AG09309 (cell line): ENCODE data around the gene GPATCH4.
A peak's percentile ranks its signal among the peaks of the same experiment; 100 is the strongest.
"Not testable (repeated sequence)": the region's sequence is repeated elsewhere in the genome, so short reads cannot be mapped to it uniquely, and the experiment has no call there.

Experiments used
- DNase-seq: peaks from one replicate; pipeline ENCODE4 v3.0.0-alpha.2; 2010; ENCODE audit warnings: low read depth
- H3K4me3 ChIP-seq: 2 replicates; pipeline ENCODE4 v1.5.1; 2011; ENCODE audit warnings: mild to moderate bottlenecking, low read depth, low read length, moderate library complexity; ENCODE audit not compliant: control insufficient read depth
- CTCF ChIP-seq: IDR thresholded peaks from 2 replicates; pipeline ENCODE4 v1.5.1; 2011; ENCODE audit warnings: mild to moderate bottlenecking, low read depth, low read length, inconsistent platforms; ENCODE audit not compliant: insufficient read depth, control insufficient read depth; ENCODE audit errors: missing control alignments

Gene GPATCH4

GRCh38 chr1:156592158-156592909 is 8.9 kb downstream of the GPATCH4 start:
- TF ChIP-seq CTCF, result no peak
- H3K4me3 ChIP-seq, result peak overlapping the region; percentile 88
- no peak for DNase-seq

DNA sequence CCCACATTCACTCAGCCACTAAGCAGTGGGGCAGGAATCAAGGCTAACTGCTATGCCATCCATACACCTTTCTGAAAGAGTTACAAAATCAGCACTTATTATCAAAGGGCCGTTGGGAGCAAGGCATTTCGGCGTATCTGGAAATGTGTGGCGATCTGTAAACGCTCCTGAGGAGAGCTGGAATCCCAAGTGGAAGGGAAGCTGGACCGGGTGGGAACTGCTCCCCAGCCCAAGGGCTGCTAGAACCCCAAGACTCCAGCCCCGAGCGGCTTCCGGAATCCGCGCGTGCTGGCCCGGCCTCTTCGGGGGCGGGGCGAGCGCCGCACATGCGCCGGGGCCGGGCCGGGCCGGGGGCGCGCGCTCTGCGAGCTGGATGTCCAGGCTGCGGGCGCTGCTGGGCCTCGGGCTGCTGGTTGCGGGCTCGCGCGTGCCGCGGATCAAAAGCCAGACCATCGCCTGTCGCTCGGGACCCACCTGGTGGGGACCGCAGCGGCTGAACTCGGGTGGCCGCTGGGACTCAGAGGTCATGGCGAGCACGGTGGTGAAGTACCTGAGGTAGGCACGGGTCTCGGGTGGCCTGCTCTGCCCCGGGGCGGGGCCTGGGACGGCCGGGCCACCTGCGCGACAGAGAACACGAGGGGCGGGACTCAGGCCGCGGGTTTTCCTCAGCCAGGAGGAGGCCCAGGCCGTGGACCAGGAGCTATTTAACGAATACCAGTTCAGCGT is 9.7 kb downstream of the GPATCH4 start, which contains the start of gene NAXE:
NAXE (plus strand) TSS at position 345 of the 726 bp plus-strand sequence; CDS start at position 374, 29 bp downstream.
- H3K4me3 ChIP-seq, result peak within 1 kb of the TSS; percentile 88
- DNase-seq, result no peak
- TF ChIP-seq CTCF, result no peak

DNA sequence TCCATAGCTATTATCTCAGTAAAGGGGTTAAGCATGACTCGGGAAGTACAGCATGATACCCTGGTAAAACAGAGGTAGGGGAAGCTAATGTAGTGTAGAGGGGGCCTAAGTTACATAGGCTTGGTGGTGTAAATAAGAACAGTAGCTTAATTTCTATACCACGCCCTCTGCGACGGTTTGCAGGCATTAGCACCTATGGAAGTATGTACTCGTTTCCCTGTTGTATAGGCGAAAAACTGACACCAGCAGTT is 10.2 kb downstream of the GPATCH4 start:
- TF ChIP-seq CTCF, result no peak
- DNase-seq, result no peak
- H3K4me3 ChIP-seq, result peak overlapping the region; percentile 88

GRCh38 chr1:156590326-156591180 is 10.7 kb downstream of the GPATCH4 start:
- DNase-seq, result no peak
- no peak for TF ChIP-seq CTCF
- no peak overlapping the region for H3K4me3 ChIP-seq

- no peak for TF ChIP-seq CTCF
- no peak overlapping the region for H3K4me3 ChIP-seq
- no peak for DNase-seq
Measured at GRCh38 chr1:156589546-156589945, 11.7 kb downstream of the GPATCH4 start.

DNA sequence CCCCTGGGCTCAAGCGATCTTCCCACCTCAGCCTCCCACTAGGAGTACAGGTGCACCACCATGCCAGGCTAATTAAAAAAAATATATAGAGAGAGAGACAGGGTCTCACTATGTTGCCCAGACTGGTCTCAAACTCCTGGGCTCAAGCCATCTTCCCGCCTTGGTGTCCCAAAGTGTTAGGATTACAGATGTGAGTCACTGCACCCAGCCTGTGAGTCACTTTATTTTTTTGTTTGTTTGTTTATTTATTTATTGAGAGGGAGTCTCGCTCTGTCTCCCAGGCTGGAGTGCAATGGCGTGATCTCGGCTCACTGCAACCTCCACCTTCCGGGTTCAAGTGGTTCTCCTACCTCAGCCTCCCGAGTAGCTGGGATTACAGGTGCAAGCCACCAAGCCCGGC is 13.4 kb downstream of the GPATCH4 start:
- not testable (repeated sequence) for H3K4me3 ChIP-seq

More for the DNA sequence above, 13.4 kb downstream of the GPATCH4 start:
- DNase-seq, result not testable (repeated sequence)
